Nephron progenitor cell (in vitro differentiated cells): Measurements from ENCODE around the gene SHC2.

Source experiments
- DNase-seq: peaks from one replicate; pipeline ENCODE4 v3.0.0; 2021
- H3K27ac Mint-ChIP-seq: 2 replicates; pipeline ENCODE4 v1.8.0; 2021; ENCODE audit warnings: mild to moderate bottlenecking, moderate library complexity, mixed read lengths
- H3K27me3 Mint-ChIP-seq: 2 replicates; pipeline ENCODE4 v1.8.0; 2021; ENCODE audit warnings: mild to moderate bottlenecking, low read depth, mixed read lengths; ENCODE audit not compliant: poor library complexity
- H3K36me3 Mint-ChIP-seq: 2 replicates; pipeline ENCODE4 v1.8.0; 2021; ENCODE audit warnings: low read depth, mixed read lengths
- H3K4me1 Mint-ChIP-seq: 2 replicates; pipeline ENCODE4 v1.8.0; 2021; ENCODE audit warnings: mixed read lengths
- H3K4me3 Mint-ChIP-seq: 2 replicates; pipeline ENCODE4 v1.8.0; 2021; ENCODE audit warnings: mild to moderate bottlenecking, moderate library complexity, mixed read lengths
- H3K9me3 Mint-ChIP-seq: 2 replicates; pipeline ENCODE4 v1.8.0; 2021; ENCODE audit warnings: mild to moderate bottlenecking, moderate library complexity, mixed read lengths
- TF ChIP-seq, protein P1 (sequence below): fragments of 200-600 bp; sonication (generic); IDR thresholded peaks from 2 replicates; pipeline ENCODE4 v1.5.0; 2021; ENCODE audit warnings: antibody characterized with exemption

Gene SHC2

DNA sequence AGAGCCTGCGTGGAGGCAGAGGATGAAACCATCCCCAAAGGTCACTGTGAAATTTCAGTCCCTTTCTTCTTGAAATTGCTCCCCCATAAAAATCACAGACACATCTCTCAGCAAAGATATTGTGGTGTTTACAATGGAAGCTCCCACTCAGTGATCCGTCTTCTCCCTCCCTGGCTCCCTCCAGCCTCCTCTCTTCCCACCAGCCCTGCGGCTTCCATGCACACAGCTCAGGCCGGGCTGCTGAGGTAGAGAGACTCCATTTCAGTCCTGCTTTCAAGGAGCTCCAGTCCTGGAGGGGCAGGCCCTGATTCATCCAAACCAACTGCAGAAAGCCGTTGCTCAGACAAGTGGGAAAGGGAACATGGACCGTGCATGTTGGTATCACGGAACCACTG lies 92.2 kb downstream of the SHC2 start:
- peaks cover 17% of the 10 kb centered on the region for H3K9me3 Mint-ChIP-seq
- H3K4me1 Mint-ChIP-seq, result peaks cover 54% of the 10 kb centered on the region
- peaks cover 12% of the 10 kb centered on the region for H3K36me3 Mint-ChIP-seq
- TF ChIP-seq, protein P1, sequence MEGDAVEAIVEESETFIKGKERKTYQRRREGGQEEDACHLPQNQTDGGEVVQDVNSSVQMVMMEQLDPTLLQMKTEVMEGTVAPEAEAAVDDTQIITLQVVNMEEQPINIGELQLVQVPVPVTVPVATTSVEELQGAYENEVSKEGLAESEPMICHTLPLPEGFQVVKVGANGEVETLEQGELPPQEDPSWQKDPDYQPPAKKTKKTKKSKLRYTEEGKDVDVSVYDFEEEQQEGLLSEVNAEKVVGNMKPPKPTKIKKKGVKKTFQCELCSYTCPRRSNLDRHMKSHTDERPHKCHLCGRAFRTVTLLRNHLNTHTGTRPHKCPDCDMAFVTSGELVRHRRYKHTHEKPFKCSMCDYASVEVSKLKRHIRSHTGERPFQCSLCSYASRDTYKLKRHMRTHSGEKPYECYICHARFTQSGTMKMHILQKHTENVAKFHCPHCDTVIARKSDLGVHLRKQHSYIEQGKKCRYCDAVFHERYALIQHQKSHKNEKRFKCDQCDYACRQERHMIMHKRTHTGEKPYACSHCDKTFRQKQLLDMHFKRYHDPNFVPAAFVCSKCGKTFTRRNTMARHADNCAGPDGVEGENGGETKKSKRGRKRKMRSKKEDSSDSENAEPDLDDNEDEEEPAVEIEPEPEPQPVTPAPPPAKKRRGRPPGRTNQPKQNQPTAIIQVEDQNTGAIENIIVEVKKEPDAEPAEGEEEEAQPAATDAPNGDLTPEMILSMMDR, result no peak
- peaks cover 29% of the 10 kb centered on the region for H3K27me3 Mint-ChIP-seq
- no peak overlapping the region for H3K4me3 Mint-ChIP-seq
- H3K27ac Mint-ChIP-seq, result peak overlapping the region; percentile 50
- no peak for DNase-seq

DNA sequence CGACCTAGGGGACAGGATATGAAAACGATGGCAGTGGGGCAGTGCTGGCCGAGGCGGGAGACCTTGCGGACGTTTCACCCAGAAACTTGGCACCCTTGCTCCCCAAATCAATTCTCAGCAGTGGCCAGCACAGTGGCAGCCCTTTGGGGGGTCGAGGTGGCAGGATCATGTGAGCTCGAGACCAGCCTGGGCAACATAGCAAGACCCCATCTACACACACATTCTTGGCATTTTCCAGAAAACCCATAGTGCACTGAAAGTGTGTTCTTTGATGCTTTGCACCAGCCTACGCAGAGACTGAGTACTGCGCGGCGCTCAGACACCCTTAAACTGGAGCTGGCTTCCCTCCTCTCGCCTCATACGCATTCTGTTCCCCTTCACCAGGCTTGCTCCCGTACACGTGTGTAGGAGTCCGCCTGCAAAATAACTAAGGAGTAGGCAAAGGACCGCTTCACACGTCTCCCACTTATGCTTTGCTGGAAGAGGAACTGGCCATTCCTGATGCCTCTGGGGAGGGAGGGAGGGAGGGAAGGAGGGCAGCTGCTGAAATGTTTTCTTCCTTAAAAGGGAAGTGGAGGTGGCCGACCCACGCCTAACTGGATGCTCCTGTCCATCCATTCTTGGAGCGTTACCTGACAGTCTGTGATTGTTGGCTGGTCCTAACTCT lies 92.7 kb downstream of the SHC2 start:
- no peak for DNase-seq
- Mint-ChIP-seq H3K27ac (peak overlapping the region; percentile 50), H3K36me3 (peaks cover 12% of the 10 kb centered on the region), H3K4me3 (peak overlapping the region; percentile 23), H3K4me1 (peaks cover 54% of the 10 kb centered on the region), H3K27me3 (peaks cover 28% of the 10 kb centered on the region), H3K9me3 (peaks cover 17% of the 10 kb centered on the region)
- TF ChIP-seq, protein P1, result no peak

DNA sequence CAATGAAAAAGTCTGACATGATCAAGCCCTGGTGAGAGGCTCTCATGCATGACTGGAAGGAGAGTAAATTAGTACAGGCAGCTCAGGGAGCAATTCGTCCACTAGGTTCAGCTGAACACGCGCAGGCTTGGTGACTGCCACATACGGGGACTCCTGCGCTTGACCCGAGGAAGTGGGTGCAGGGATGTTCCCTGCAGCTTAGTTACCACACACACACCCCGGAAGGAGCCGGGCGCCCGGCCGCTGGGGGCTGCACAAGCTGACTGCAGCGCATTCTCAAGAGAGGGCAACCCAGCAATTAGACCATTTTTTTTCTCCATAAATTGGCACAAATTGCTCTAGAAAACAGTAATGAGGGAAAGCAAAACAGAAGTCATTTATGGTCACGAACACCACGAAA lies 93.3 kb downstream of the SHC2 start:
- peaks cover 12% of the 10 kb centered on the region for H3K36me3 Mint-ChIP-seq
- TF ChIP-seq, protein P1, result no peak
- peaks cover 17% of the 10 kb centered on the region for H3K9me3 Mint-ChIP-seq
- H3K27me3 Mint-ChIP-seq, result peaks cover 25% of the 10 kb centered on the region
- no peak overlapping the region for H3K27ac Mint-ChIP-seq
- peaks cover 54% of the 10 kb centered on the region for H3K4me1 Mint-ChIP-seq
- DNase-seq, result no peak
- H3K4me3 Mint-ChIP-seq, result peak overlapping the region; percentile 23

DNA sequence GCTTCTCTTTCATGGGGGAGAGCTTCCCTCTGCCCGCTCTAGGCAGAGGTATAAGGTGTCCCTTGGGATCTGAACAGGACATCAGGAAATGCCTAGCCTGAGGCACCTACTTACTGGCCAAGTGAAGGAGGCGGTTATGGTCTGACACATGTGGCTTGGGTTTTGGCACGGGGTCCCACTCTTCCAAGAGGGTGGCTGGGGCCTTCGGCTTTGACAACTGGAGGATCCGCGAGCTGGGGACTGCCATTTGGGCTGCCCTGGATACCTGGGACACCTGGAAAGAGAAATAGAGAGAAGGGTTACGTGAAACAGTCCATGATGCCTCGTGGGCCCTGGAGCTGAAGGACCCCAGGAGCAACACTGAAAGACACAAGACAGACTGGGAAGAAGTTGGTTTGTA lies 93.9 kb downstream of the SHC2 start:
- no peak for DNase-seq
- peaks cover 12% of the 10 kb centered on the region for H3K36me3 Mint-ChIP-seq
- H3K9me3 Mint-ChIP-seq, result peaks cover 20% of the 10 kb centered on the region
- H3K27ac Mint-ChIP-seq, result no peak overlapping the region
- TF ChIP-seq, protein P1, result no peak
- H3K4me3 Mint-ChIP-seq, result no peak overlapping the region
- H3K27me3 Mint-ChIP-seq, result peaks cover 25% of the 10 kb centered on the region
- H3K4me1 Mint-ChIP-seq, result peaks cover 51% of the 10 kb centered on the region
